Measurements from ENCODE around the gene MTHFS. TPM values are rescaled to one million over a fixed set of nuclear protein-coding genes. Genes with fewer than 3 reads are reported as not detected.

MTHFS gene
- total and polyA plus RNA-seq, 3 donors from 2014 or later = 24.9 to 44.2 (median 32.5) TPM

GRCh38 chr15:79872358-79873017 lies 24.3 kb downstream of the MTHFS start:
- WGBS, 2 donors = 83 to 92% methylated on average over 8 of the region's 8 CpGs
- intact Hi-C loops (cut with DNase I; ENCODE audit: low total_unique reads) = no loop called here
- Histone ChIP-seq H3K27ac (no peak overlapping the region), H3K4me3 (no peak overlapping the region), H3K36me3 (ENCODE audit: low read depth, missing control alignments) (no peaks in the 10 kb centered on the region), H3K27me3 (no peaks in the 10 kb centered on the region), H3K9me3 (no peaks in the 10 kb centered on the region), H3K4me1 (no peaks in the 10 kb centered on the region)
- TF ChIP-seq POLR2A (IDR thresholded peaks at IDR 0.05) = no peak
- TF ChIP-seq, protein P1, sequence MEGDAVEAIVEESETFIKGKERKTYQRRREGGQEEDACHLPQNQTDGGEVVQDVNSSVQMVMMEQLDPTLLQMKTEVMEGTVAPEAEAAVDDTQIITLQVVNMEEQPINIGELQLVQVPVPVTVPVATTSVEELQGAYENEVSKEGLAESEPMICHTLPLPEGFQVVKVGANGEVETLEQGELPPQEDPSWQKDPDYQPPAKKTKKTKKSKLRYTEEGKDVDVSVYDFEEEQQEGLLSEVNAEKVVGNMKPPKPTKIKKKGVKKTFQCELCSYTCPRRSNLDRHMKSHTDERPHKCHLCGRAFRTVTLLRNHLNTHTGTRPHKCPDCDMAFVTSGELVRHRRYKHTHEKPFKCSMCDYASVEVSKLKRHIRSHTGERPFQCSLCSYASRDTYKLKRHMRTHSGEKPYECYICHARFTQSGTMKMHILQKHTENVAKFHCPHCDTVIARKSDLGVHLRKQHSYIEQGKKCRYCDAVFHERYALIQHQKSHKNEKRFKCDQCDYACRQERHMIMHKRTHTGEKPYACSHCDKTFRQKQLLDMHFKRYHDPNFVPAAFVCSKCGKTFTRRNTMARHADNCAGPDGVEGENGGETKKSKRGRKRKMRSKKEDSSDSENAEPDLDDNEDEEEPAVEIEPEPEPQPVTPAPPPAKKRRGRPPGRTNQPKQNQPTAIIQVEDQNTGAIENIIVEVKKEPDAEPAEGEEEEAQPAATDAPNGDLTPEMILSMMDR (IDR thresholded peaks at IDR 0.05) = no peak
- DNase-seq = no peak

- DNase-seq = no peak
- Histone ChIP-seq H3K27ac (no peak overlapping the region), H3K27me3 (no peaks in the 10 kb centered on the region), H3K36me3 (ENCODE audit: low read depth, missing control alignments) (no peaks in the 10 kb centered on the region), H3K4me1 (no peaks in the 10 kb centered on the region), H3K4me3 (no peak overlapping the region), H3K9me3 (no peaks in the 10 kb centered on the region)
- intact Hi-C loops (cut with DNase I; ENCODE audit: low total_unique reads) = no loop called here
- WGBS, 2 donors = 94 to 100% methylated on average over 2 of the region's 2 CpGs
- TF ChIP-seq, protein P1 (IDR thresholded peaks at IDR 0.05) = no peak
- no peak for TF ChIP-seq POLR2A (IDR thresholded peaks at IDR 0.05)
Observed at GRCh38 chr15:79868554-79868953, 28.3 kb downstream of the MTHFS start.

- DNase-seq = no peak
- Histone ChIP-seq H3K4me3 (no peak overlapping the region), H3K27me3 (no peaks in the 10 kb centered on the region), H3K27ac (no peak overlapping the region), H3K9me3 (no peaks in the 10 kb centered on the region), H3K4me1 (no peaks in the 10 kb centered on the region), H3K36me3 (ENCODE audit: low read depth, missing control alignments) (no peaks in the 10 kb centered on the region)
- no peak for TF ChIP-seq POLR2A (IDR thresholded peaks at IDR 0.05)
- TF ChIP-seq, protein P1 (IDR thresholded peaks at IDR 0.05) = no peak
- WGBS, 2 donors = 69 to 84% methylated on average over 6 of the region's 6 CpGs
- intact Hi-C loops (cut with DNase I; ENCODE audit: low total_unique reads) = no loop called here
Observed at GRCh38 chr15:79863886-79864285, 32.9 kb downstream of the MTHFS start.

DNA sequence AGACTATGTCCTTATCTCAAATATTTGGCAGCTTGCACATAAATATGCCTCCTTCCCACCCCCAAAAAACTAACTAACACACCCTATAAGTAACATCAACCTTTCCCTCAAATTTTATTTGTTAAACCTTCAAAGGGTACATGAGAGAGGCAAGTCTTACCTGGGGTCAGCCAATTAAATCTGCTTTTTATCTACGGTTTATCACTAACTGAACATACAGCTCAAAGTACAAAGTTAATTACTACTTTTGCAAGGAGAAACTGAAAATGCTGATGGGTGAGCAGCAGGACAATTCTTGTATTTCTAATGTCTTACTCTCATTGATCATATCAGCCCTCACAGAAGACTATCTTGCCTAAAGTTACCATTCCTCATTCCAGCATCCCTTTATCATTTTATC lies 34.6 kb downstream of the MTHFS start:
- no peak for TF ChIP-seq POLR2A (IDR thresholded peaks at IDR 0.05)
- TF ChIP-seq, protein P1 (IDR thresholded peaks at IDR 0.05) = no peak
- 77 to 86% methylated on average over 1 of the region's 1 CpG for WGBS, 2 donors
- intact Hi-C loops (cut with DNase I; ENCODE audit: low total_unique reads) = no loop called here

GRCh38 chr15:79860661-79861060 lies 36.2 kb downstream of the MTHFS start:
- Histone ChIP-seq H3K4me1 (no peaks in the 10 kb centered on the region), H3K9me3 (no peaks in the 10 kb centered on the region), H3K4me3 (no peak overlapping the region), H3K27ac (no peak overlapping the region), H3K36me3 (ENCODE audit: low read depth, missing control alignments) (no peaks in the 10 kb centered on the region), H3K27me3 (no peaks in the 10 kb centered on the region)
- no peak for DNase-seq
- intact Hi-C loops (cut with DNase I; ENCODE audit: low total_unique reads) = no loop called here
- TF ChIP-seq, protein P1 (IDR thresholded peaks at IDR 0.05) = no peak
- no peak for TF ChIP-seq POLR2A (IDR thresholded peaks at IDR 0.05)
- WGBS, 2 donors = 87 to 91% methylated on average over 2 of the region's 2 CpGs

More for the DNA sequence above, 34.6 kb downstream of the MTHFS start:
- H3K4me3 ChIP-seq = no peak overlapping the region
- H3K27me3 ChIP-seq = no peaks in the 10 kb centered on the region
- H3K27ac ChIP-seq = no peak overlapping the region
- no peaks in the 10 kb centered on the region for H3K36me3 ChIP-seq (ENCODE audit: low read depth, missing control alignments)
- H3K9me3 ChIP-seq = no peaks in the 10 kb centered on the region
- no peaks in the 10 kb centered on the region for H3K4me1 ChIP-seq
- DNase-seq = no peak
